SK-N-SH treated with all-trans-retinoic acid at 6 μM for 48 hours (cell line): Measurements from ENCODE around the gene SPOCK1.

Experiments
- ATAC-seq: fragments of 200-7000 bp; cut with Tn5 transposase; 3 replicates; pipeline ENCODE4 v1.9.1; 2020; ENCODE audit warnings: mild to moderate bottlenecking, moderate library complexity
- ARNTL ChIP-seq: fragments of 450-650 bp; formaldehyde crosslinking; IDR thresholded peaks from 2 replicates; pipeline ENCODE4 v1.5.0; 2020; ENCODE audit warnings: low read depth, mild to moderate bottlenecking, moderate library complexity, borderline replicate concordance
- BACH2 ChIP-seq: fragments of 250-450 bp; sonication (Bioruptor Pico); IDR thresholded peaks from 2 replicates; pipeline ENCODE4 v1.9.0; 2021; ENCODE audit warnings: mild to moderate bottlenecking, borderline replicate concordance
- ESRRG ChIP-seq: fragments of 250-450 bp; sonication (Bioruptor Pico); IDR thresholded peaks from 2 replicates; pipeline ENCODE4 v1.6.1; 2021; ENCODE audit warnings: mild to moderate bottlenecking
- GLIS3 ChIP-seq: fragments of 250-450 bp; sonication (Bioruptor Pico); IDR thresholded peaks from 2 replicates; pipeline ENCODE4 v1.5.0; 2020; ENCODE audit warnings: mild to moderate bottlenecking, moderate library complexity
- ISL1 ChIP-seq: fragments of 250-450 bp; sonication (Bioruptor Pico); IDR thresholded peaks from 2 replicates; pipeline ENCODE4 v2.1.2; 2022; ENCODE audit warnings: mild to moderate bottlenecking, moderate library complexity
- OSR1 ChIP-seq: fragments of 250-450 bp; sonication (Bioruptor Pico); IDR thresholded peaks from 2 replicates; pipeline ENCODE4 v1.8.0; 2022; ENCODE audit warnings: moderate library complexity, mild to moderate bottlenecking, inconsistent platforms
- PPARA ChIP-seq: fragments of 250-450 bp; sonication (Bioruptor Pico); IDR thresholded peaks from 2 replicates; pipeline ENCODE4 v1.5.0; 2020; ENCODE audit warnings: mild to moderate bottlenecking, borderline replicate concordance
- RARB ChIP-seq: fragments of 250-450 bp; sonication (Bioruptor Pico); IDR thresholded peaks from 2 replicates; pipeline ENCODE4 v1.8.0; 2021; ENCODE audit warnings: mild to moderate bottlenecking, moderate library complexity
- SNAI2 ChIP-seq: fragments of 250-450 bp; sonication (Bioruptor Pico); IDR thresholded peaks from 2 replicates; pipeline ENCODE4 v1.5.0; 2020; ENCODE audit warnings: mild to moderate bottlenecking, moderate library complexity
- TOX ChIP-seq: fragments of 250-450 bp; sonication (Bioruptor Pico); IDR thresholded peaks from 2 replicates; pipeline ENCODE4 v1.8.0; 2021; ENCODE audit warnings: mild to moderate bottlenecking, moderate library complexity, borderline replicate concordance
- ZC3H10 ChIP-seq: fragments of 250-450 bp; sonication (Bioruptor Pico); IDR thresholded peaks from 2 replicates; pipeline ENCODE4 v1.5.1; 2021; ENCODE audit warnings: mild to moderate bottlenecking, moderate library complexity
- ZFP3 ChIP-seq: fragments of 250-450 bp; sonication (Bioruptor Pico); IDR thresholded peaks from 2 replicates; pipeline ENCODE4 v1.5.0; 2020; ENCODE audit warnings: mild to moderate bottlenecking, moderate library complexity
- ZFP30 ChIP-seq: fragments of 450-650 bp; formaldehyde crosslinking; IDR thresholded peaks from 2 replicates; pipeline ENCODE4 v1.5.0; 2022; ENCODE audit warnings: mild to moderate bottlenecking, moderate library complexity
- ZNF565 ChIP-seq: fragments of 450-650 bp; formaldehyde crosslinking; conservative IDR thresholded peaks from 2 replicates; pipeline ENCODE4 v1.5.0; 2020; ENCODE audit warnings: low read depth, mild to moderate bottlenecking, moderate library complexity
- ZNF70 ChIP-seq: fragments of 450-650 bp; formaldehyde crosslinking; IDR thresholded peaks from 2 replicates; pipeline ENCODE4 v1.5.0; 2020; ENCODE audit warnings: mild to moderate bottlenecking, moderate library complexity
- ZNF8 ChIP-seq: fragments of 450-650 bp; formaldehyde crosslinking; IDR thresholded peaks from 2 replicates; pipeline ENCODE4 v1.5.0; 2020; ENCODE audit warnings: mild to moderate bottlenecking, moderate library complexity
- TF ChIP-seq, protein P1 (sequence below): fragments of 250-450 bp; sonication (Bioruptor Pico); IDR thresholded peaks from 2 replicates; pipeline ENCODE4 v1.5.1; 2021; ENCODE audit warnings: mild to moderate bottlenecking, moderate library complexity
- TF ChIP-seq, protein P2 (sequence below): fragments of 250-450 bp; sonication (Bioruptor Pico); IDR thresholded peaks from 2 replicates; pipeline ENCODE4 v1.5.1; 2020; ENCODE audit warnings: low read depth, mild to moderate bottlenecking, moderate library complexity
- TF ChIP-seq, protein P3 (sequence below): fragments of 250-450 bp; sonication (Bioruptor Pico); IDR thresholded peaks from 2 replicates; pipeline ENCODE4 v1.8.0; 2021; ENCODE audit warnings: low read depth, mild to moderate bottlenecking, moderate library complexity, borderline replicate concordance
- TF ChIP-seq, protein P4 (sequence below): fragments of 250-450 bp; sonication (Bioruptor Pico); IDR thresholded peaks from 2 replicates; pipeline ENCODE4 v1.8.0; 2020; ENCODE audit warnings: mild to moderate bottlenecking, moderate library complexity, borderline replicate concordance
- TF ChIP-seq, protein P5 (sequence below): fragments of 250-450 bp; sonication (Bioruptor Pico); IDR thresholded peaks from 2 replicates; pipeline ENCODE4 v1.5.0; 2020; ENCODE audit warnings: mild to moderate bottlenecking, moderate library complexity

Gene SPOCK1

DNA sequence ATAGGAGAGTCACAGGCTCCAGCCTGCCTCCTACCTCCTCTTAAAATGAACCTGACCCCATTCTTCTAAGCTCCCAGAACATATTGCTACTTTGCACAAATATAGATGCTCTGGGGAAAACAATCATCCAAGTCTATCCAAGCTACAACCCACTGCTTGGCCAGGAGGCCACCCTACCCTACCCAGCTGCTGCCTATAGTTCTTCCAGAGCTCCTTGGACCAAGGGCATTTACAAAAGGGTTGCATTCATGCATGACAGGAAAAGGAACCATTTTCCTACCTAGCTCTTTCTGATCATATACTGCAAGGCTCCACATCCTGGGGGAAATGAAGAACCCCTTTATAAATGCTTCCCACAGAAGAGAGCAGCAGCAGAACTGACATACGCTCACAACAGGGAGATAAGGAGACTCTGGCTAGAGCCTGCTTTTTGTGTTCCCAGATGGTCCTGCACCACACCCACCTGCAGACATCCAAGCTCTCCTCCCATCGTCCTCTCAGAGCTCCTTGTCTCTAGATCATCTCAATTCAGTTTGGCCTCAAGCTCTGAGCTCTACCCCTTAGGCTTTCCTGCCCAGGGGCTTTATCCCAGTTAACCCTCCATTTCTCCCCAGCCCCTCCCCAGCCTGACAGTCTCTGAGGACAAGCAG, 185.5 kb downstream of the SPOCK1 start (continued):
- TF ChIP-seq, protein P1, sequence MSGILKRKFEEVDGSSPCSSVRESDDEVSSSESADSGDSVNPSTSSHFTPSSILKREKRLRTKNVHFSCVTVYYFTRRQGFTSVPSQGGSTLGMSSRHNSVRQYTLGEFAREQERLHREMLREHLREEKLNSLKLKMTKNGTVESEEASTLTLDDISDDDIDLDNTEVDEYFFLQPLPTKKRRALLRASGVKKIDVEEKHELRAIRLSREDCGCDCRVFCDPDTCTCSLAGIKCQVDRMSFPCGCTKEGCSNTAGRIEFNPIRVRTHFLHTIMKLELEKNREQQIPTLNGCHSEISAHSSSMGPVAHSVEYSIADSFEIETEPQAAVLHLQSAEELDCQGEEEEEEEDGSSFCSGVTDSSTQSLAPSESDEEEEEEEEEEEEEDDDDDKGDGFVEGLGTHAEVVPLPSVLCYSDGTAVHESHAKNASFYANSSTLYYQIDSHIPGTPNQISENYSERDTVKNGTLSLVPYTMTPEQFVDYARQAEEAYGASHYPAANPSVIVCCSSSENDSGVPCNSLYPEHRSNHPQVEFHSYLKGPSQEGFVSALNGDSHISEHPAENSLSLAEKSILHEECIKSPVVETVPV: no peak
- TF ChIP-seq ZNF8 (CRISPR knock-in tag) (no peak), PPARA (CRISPR knock-in tag) (no peak), RARB (CRISPR knock-in tag) (no peak), ISL1 (CRISPR knock-in tag) (no peak)
- TF ChIP-seq, protein P2, sequence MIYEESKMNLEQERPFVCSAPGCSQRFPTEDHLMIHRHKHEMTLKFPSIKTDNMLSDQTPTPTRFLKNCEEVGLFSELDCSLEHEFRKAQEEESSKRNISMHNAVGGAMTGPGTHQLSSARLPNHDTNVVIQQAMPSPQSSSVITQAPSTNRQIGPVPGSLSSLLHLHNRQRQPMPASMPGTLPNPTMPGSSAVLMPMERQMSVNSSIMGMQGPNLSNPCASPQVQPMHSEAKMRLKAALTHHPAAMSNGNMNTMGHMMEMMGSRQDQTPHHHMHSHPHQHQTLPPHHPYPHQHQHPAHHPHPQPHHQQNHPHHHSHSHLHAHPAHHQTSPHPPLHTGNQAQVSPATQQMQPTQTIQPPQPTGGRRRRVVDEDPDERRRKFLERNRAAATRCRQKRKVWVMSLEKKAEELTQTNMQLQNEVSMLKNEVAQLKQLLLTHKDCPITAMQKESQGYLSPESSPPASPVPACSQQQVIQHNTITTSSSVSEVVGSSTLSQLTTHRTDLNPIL (CRISPR knock-in tag): no peak

DNA sequence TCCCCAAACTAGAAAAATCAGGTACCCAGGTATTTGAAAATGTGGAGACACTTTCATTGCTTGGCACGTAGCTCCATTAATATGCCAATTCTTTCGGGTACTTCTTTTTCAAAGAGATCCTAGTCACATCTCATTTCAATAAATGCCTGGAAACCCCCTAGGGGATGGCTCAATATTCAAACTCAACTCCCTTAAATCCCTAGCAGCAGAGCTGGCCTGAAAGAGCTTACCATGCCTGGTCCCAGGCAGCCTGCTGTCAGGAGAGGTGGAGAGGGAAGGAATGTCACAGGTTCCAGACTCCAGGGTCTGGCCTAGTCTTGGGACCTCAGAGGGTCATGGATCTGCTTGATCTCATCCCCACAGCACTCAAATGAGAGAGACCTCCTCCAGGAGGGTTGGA, 187.1 kb downstream of the SPOCK1 start:
- TF ChIP-seq, protein P3, sequence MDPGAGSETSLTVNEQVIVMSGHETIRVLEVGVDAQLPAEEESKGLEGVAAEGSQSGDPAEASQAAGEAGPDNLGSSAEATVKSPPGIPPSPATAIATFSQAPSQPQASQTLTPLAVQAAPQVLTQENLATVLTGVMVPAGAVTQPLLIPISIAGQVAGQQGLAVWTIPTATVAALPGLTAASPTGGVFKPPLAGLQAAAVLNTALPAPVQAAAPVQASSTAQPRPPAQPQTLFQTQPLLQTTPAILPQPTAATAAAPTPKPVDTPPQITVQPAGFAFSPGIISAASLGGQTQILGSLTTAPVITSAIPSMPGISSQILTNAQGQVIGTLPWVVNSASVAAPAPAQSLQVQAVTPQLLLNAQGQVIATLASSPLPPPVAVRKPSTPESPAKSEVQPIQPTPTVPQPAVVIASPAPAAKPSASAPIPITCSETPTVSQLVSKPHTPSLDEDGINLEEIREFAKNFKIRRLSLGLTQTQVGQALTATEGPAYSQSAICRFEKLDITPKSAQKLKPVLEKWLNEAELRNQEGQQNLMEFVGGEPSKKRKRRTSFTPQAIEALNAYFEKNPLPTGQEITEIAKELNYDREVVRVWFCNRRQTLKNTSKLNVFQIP (CRISPR knock-in tag): no peak
- TF ChIP-seq, protein P4, sequence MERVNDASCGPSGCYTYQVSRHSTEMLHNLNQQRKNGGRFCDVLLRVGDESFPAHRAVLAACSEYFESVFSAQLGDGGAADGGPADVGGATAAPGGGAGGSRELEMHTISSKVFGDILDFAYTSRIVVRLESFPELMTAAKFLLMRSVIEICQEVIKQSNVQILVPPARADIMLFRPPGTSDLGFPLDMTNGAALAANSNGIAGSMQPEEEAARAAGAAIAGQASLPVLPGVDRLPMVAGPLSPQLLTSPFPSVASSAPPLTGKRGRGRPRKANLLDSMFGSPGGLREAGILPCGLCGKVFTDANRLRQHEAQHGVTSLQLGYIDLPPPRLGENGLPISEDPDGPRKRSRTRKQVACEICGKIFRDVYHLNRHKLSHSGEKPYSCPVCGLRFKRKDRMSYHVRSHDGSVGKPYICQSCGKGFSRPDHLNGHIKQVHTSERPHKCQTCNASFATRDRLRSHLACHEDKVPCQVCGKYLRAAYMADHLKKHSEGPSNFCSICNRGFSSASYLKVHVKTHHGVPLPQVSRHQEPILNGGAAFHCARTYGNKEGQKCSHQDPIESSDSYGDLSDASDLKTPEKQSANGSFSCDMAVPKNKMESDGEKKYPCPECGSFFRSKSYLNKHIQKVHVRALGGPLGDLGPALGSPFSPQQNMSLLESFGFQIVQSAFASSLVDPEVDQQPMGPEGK: no peak
- TF ChIP-seq ZFP30 (no peak), ZNF565 (CRISPR knock-in tag) (no peak), TOX (CRISPR knock-in tag) (no peak), OSR1 (no peak), ZC3H10 (CRISPR knock-in tag) (no peak), ZFP3 (CRISPR knock-in tag) (no peak), ZNF70 (CRISPR knock-in tag) (no peak), PPARA (CRISPR knock-in tag) (no peak), BACH2 (no peak), ESRRG (CRISPR knock-in tag) (no peak), ISL1 (CRISPR knock-in tag) (no peak), GLIS3 (no peak), RARB (CRISPR knock-in tag) (no peak), SNAI2 (CRISPR knock-in tag) (no peak), ARNTL (CRISPR knock-in tag) (no peak)
- TF ChIP-seq, protein P1: no peak
- TF ChIP-seq, protein P5, sequence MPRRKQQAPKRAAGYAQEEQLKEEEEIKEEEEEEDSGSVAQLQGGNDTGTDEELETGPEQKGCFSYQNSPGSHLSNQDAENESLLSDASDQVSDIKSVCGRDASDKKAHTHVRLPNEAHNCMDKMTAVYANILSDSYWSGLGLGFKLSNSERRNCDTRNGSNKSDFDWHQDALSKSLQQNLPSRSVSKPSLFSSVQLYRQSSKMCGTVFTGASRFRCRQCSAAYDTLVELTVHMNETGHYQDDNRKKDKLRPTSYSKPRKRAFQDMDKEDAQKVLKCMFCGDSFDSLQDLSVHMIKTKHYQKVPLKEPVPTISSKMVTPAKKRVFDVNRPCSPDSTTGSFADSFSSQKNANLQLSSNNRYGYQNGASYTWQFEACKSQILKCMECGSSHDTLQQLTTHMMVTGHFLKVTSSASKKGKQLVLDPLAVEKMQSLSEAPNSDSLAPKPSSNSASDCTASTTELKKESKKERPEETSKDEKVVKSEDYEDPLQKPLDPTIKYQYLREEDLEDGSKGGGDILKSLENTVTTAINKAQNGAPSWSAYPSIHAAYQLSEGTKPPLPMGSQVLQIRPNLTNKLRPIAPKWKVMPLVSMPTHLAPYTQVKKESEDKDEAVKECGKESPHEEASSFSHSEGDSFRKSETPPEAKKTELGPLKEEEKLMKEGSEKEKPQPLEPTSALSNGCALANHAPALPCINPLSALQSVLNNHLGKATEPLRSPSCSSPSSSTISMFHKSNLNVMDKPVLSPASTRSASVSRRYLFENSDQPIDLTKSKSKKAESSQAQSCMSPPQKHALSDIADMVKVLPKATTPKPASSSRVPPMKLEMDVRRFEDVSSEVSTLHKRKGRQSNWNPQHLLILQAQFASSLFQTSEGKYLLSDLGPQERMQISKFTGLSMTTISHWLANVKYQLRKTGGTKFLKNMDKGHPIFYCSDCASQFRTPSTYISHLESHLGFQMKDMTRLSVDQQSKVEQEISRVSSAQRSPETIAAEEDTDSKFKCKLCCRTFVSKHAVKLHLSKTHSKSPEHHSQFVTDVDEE (CRISPR knock-in tag): no peak
- TF ChIP-seq, protein P2 (CRISPR knock-in tag): no peak
- no peak for ATAC-seq
